GM21717 (cell line): ENCODE results near the gene GALNT10.
A peak's percentile ranks its signal among the peaks of the same experiment; 100 is the strongest.

ENCODE experiments used
- ATAC-seq: cut with Tn5 transposase; IDR thresholded peaks from one replicate; pipeline ENCODE4 v1.9.1; 2021; ENCODE audit warnings: mild to moderate bottlenecking, moderate library complexity; ENCODE audit not compliant: unreplicated experiment

The GALNT10 gene

GRCh38 chr5:154400678-154401077 lies 210.1 kb downstream of the GALNT10 start:
- no peak for ATAC-seq

GRCh38 chr5:154401355-154401754 lies 210.8 kb downstream of the GALNT10 start:
- no peak for ATAC-seq

DNA sequence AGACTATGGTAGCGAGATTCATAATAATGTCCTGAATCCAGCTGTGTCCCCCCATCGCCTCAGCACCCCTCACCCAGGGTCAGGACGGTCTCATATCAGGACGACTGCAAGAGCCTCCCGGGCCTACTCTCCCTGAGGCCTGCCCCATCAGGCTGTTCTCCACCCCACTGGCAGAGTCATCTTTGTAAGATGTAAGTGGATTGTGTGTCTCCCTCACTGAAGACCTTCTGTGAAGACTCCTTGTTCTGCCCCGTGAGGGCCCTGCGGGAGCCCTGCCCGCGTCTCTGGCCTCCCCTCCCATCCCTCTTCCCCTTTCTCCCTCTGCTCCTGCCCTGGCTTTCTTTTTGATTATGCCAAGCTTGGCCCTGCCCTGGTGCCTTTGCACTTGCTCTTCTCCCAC lies 211.4 kb downstream of the GALNT10 start:
- ATAC-seq: no peak

- ATAC-seq: no peak
Observed at GRCh38 chr5:154402611-154403010, 212.1 kb downstream of the GALNT10 start.

DNA sequence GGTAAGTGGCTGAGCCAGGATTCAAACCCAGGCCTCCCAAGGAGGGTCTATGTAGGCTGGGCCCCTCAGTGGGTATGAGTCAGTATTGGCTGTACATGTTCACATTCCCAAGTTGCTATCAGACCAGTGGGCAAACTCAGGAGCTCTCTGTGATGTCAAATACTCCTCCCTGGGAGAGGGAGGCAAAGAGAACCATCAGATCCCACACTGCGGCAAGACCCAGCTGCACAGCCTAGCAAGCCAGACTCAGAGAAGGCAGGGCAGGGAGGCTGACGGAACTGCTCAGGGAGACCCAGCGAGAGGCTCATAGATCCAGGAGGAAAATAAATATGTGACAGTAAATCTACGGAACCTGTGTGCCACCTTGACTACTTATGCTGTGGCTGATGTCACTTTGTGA lies 212.7 kb downstream of the GALNT10 start:
- no peak for ATAC-seq

- no peak for ATAC-seq
Observed at GRCh38 chr5:154403776-154404387, 213.3 kb downstream of the GALNT10 start.

DNA sequence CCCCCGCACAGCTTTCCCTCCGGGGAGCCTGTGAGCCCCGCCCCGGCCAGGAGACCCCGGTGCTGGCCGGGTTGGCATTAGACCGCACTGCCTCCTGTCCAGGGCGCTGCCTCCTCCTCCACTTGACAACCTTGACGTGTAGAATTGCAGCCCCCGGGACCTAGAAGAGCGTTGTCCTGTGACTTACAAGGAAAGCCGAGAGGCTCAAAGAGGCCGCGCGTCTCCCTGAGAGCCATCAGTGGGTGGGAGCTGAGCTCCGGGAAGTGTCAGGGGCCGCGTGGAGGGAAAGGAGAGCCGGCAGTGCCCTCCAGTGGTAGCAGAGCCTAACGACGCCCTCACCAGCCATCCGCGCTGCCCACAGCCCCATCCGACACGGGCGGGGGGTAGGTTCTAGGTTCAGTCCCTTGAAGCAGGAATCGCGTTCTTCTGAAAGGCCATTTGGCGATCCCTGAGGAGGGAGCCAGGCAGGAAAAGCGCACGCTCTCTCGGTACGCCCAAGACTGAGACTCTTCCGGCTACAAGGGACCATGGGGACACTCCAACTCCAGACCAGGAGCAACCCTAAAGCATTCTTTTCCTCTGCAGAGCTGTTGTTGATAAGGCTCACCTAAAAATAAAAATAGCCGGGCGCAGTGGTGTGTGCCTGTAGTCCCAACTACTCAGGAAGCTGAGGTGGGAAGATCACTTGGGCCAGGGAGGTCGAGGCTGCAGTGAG lies 214.7 kb downstream of the GALNT10 start:
- ATAC-seq: peak; percentile 98

DNA sequence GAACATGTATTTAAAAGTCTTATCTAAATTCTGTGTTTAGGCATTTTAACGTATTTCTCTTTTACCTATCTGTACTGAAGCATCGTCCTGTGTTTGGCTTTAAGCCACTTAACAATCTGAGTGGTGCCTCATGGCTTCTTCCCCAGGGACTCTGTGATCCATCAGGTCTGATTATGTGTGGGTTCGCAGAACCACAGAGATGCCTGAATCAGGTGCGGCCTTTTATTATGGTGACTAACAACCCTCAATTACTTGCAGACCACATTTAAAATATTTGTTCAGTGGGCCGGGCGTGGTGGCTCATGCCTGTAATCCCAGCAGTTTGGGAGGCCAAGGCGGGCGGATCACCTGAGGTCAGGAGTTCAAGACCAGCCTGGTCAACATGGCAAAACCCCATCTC lies 215.7 kb downstream of the GALNT10 start:
- no peak for ATAC-seq

- ATAC-seq: no peak
Observed at GRCh38 chr5:154406826-154407225, 216.3 kb downstream of the GALNT10 start.

- no peak for ATAC-seq
Observed at GRCh38 chr5:154408811-154409210, 218.3 kb downstream of the GALNT10 start.

GRCh38 chr5:154409230-154409840 lies 218.8 kb downstream of the GALNT10 start:
- no peak for ATAC-seq

DNA sequence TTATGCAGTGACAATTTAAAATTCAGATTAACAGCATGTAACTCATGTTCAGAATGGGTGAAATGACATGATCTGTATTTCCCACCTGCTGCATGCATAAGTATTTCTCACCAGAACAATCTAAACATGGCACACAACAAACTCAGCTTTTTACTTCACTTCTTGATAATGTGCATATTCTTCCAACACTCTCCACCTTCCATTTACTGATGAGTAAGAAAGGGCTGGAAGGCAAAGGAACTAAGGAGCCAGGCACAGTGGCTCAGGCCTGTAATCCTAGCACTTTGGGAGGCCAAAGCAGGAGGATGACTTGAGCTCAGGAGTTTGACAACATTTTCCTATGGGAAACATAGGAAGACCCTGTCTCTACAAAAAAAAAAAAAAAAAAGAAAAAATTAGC lies 219.5 kb downstream of the GALNT10 start:
- no peak for ATAC-seq

DNA sequence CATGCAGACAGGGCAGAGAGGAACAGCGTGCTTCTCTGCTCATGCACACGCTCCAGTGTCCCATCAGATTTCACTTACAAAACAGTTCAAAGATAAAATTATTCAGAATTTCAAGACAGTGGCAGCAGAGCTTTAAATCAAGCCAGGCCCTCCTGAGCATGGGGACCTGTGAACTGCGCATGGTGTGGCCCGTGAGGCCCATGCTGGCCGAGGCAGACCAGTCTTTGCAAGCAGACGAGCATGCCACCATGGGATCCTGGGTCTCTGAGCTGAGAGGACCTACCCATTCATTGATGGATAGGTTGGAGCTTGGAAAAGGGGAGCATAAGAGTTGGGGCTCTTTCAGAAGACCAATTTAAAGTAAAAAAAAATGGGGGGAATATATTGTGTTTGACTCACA lies 220.3 kb downstream of the GALNT10 start:
- no peak for ATAC-seq

DNA sequence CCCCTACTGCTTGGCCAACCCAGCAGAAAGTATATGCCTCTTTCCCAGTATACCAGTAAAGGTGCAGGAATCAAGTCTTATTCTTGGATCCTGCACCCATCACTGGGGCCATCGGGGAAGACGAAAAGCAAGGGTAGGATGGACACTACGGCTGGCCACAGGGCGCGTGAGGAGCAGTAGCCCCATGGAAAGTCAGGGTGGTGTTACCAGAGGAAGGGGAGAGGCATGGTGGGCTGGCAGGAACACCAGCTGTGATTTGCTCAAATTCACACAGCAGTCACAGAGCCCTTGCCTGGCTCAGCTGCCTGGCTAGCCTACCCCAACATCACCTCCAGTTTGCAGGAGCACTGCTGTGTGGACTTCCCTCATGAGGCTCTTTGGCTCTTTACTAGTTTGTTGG lies 220.8 kb downstream of the GALNT10 start:
- no peak for ATAC-seq

DNA sequence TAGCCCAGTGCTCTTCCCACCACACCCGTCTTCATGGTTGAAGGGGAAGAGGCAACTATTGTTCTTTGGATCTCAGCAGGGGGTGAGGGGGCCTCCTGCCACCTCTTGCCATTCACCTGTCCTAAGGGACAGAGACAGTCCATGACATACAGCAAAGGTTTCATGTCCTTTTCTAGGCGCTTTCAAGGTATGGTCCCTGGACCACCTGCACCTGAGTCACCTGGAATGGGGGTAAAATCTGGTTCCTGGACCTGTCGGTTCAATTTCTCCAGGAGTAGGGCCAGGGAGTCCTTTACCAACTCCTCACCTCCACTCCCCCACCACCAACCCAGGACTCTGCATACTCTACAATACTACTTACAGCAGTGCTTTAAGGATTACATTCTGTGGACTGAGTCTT lies 221.8 kb downstream of the GALNT10 start:
- no peak for ATAC-seq

- ATAC-seq: no peak
Observed at GRCh38 chr5:154412925-154413324, 222.4 kb downstream of the GALNT10 start.

GRCh38 chr5:154415114-154415513 lies 224.6 kb downstream of the GALNT10 start:
- no peak for ATAC-seq

- no peak for ATAC-seq
Observed at GRCh38 chr5:154418344-154418820, 227.8 kb downstream of the GALNT10 start.

GRCh38 chr5:154419236-154419635 lies 228.7 kb downstream of the GALNT10 start:
- ATAC-seq: no peak

DNA sequence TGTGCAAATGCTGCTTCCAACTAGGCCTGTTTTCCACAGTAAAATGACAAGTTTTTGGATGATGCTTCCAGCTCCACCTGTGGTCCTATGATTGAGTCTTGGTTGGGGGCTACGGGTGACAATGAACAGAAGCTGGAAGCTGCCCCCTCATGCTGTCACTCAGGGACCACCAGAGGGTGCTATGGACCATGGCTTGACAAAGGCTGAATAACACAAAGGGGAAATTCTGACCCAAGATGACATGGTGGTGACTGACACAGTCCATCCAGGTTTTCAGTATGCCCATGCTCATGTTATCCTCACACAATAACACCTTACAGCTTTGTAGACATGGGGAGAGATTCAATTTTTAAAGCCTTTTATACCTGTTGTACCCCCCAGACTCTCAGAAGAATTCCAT lies 231.3 kb downstream of the GALNT10 start:
- no peak for ATAC-seq

DNA sequence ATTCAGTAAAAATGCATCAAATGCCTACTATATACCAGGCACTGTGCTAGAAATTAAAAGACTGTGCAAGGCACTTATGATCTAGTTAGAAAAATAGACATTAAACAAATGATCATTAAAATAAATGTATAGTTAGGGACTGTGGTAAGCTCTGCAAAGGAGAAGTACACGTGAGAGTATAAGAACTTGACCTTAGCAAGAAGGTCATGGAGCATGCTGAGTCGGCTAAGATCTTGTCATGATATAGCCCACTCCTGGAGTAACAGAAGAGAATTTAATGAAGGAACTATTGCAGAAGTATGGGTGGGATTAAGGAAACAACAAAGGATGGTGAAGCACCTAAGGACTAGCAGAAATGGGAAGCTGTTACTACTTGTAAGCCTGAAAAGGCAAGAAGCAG lies 231.8 kb downstream of the GALNT10 start:
- ATAC-seq: no peak

DNA sequence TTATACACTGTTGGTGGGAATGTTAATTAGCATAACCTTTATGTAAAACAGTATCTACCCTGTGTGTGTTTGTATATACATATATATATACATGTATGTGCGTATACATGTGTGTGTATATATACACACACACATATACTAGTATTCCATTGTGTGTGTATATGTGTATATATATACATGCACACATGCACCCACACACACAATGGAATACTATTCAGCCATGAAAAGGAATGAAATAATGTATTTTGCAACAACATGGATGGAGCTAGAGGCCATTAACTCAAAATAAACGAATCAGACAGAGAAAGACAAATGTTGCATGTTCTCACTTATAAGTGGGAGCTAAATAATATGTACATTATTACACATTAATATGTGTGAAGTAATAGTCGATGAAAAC lies 237.7 kb downstream of the GALNT10 start:
- no peak for ATAC-seq
